Lung microvascular endothelial cell (primary cell): ENCODE measurements around the gene TRIM16. TPM values are rescaled to one million over a fixed set of nuclear protein-coding genes. Genes with fewer than 3 reads are reported as not detected.
"Not testable (repeated sequence)": the region's sequence is repeated elsewhere in the genome, so short reads cannot be mapped to it uniquely, and the experiment has no call there.

ENCODE experiments used
- DNase-seq, 2 donors: peaks; one replicate each; pipeline versions ENCODE4 v3.0.0 to v3.0.0-alpha.2; 2010; ENCODE audit warnings: low read depth in 2 of 2
- total RNA-seq: library from RNA; depleted of rRNA; stranded (reverse); fragments of >200 nt; gene quantifications from 2 replicates; pipeline ENCODE4 v1.2.1, GENCODE V29; 2014

TRIM16 gene
- total RNA-seq, 1 donor from 2014 or later: 40.9 TPM

GRCh38 chr17:15659236-15659635 is 24.9 kb downstream of the TRIM16 start:
- DNase-seq: no peak

DNA sequence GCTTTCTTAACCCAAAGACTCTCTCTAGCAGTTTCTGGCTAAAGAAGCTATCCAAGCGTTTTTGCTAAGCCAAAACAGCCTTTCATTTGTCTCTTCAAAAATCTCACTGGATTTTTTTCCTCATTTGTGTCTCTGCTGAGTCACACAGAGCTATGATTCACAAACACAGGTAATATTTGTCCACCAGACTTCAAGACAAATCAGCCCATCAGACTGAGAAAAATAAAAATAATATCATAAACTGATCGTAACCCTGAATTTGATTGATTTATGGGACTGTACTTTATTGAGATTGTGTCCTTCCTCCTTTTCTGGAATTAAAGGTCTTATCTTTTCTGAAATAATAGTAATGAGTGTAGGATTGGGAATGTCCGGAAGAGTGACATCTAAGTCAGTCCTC is 25.8 kb downstream of the TRIM16 start:
- no peak for DNase-seq

GRCh38 chr17:15657868-15658267 is 26.2 kb downstream of the TRIM16 start:
- no peak for DNase-seq

GRCh38 chr17:15654886-15655561 is 29.1 kb downstream of the TRIM16 start:
- peak in 1 of 2 donors; percentile 37 for DNase-seq

GRCh38 chr17:15654401-15654800 is 29.7 kb downstream of the TRIM16 start:
- not testable (repeated sequence) for DNase-seq

DNA sequence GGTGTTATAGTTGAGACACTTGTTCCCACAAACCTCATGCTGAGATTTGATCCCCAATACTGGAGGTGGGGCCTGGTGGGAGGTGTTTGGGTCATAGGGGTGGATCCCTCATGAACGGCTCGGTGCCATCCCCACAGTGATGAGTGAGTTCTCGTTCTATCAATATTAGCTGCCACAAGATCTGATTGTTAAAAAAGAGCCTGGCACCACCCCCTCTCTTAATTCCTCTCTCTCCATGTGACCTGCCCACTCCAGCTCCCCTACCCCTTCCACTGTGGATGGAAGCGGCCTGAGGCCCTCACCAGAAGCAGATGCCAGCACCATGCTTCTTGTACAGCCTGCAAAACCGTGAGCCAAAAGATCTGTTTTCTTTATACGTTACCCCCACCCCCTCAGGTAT is 31.2 kb downstream of the TRIM16 start:
- DNase-seq: no peak

DNA sequence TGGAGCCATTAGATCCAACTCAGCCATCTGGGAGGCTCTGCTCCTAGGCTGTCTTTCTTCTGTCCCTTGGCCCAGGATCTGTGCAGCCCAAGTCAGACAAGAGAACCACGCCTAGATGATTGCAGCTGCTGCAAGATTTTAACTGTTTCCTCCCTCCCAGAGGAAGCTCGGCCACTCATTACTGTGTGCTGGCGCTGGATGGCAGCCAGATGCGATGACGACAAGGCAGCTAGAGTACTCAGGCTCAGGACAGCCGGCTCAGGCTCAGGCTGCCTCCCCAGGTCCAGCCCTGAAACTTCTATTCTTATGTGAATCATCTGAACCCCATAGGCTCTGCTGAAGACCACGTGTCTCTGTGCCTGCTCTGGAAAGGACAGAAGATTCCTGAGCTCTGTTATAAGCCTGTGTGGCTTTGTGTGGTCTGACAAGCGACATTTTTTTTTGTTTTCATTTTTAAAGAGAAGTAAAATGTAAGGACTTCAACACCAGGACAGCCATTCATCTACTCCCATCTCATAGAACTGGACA is 32.5 kb downstream of the TRIM16 start:
- DNase-seq: peak; percentile 90 to 98

DNA sequence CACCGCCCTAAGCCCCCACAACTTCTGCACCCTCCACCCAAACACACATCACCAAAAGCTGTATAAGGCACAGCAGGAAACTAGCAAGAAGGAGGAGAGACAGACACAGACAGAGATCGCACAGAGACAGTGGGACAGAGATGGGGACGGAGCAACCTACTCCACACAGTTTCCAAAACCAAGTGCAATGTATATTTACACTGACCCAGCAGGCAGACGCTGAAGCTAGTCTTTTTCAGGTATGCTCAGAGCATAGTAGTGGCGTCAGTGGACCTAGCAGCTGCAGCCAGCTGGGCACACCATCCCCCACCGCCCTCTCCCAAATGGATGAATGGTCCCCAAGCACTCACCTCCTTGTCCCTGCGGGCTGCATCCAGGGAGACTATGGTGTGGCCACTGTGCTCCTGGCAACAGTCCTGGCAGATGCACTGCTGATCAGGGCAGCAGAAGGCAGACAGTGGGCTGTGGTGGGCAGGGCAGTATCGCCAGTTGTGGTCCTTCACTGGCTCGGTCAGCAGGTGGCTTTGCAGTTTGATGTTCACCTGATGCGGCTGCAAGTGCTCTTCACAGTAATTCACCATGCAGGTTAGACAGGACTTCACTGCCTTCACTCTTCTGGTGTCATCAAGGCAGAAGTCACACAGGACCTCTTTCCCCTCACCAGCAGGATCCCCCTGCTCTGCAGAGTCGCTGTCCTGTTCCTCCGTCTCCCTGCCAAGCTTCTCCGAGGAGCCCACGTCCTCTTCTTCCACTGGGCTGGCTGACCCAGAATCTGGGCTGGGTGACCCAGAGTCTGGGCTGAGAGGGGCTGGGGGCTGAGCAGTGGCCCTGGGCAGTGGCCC is 33.1 kb downstream of the TRIM16 start:
- peak; percentile 10 to 35 for DNase-seq

DNA sequence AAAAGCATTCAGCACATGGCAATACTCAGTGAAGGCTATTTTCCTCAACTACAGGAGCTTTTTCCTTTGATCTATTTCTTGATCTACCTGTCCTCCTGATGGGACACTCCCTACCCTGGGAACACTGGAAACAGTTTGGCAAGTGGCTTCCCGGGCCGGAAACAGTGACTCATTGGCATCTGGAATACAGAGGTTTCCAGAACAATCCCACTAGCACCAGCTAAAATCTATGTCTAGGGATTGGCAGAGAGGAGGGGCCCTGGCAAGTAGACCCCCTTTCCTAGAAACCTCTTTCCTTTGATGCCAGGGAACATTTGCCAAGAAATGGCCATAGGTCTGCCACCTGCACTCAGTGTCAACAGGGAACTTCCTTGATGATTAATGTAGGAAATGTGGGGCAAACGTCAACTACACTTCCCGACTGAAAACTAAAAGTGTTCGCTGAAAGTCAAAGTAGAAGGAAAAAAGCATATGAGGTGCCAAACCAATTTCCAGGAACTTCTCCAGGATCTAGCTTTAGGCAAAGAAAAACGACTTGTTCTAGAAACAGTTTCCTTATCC is 34.2 kb downstream of the TRIM16 start:
- peak; percentile 56 to 83 for DNase-seq

GRCh38 chr17:15648386-15648785 is 35.7 kb downstream of the TRIM16 start:
- peak in 1 of 2 donors; percentile 17 for DNase-seq

- peak; percentile 19 to 58 for DNase-seq
Observed at GRCh38 chr17:15645942-15646312, 38.2 kb downstream of the TRIM16 start.

DNA sequence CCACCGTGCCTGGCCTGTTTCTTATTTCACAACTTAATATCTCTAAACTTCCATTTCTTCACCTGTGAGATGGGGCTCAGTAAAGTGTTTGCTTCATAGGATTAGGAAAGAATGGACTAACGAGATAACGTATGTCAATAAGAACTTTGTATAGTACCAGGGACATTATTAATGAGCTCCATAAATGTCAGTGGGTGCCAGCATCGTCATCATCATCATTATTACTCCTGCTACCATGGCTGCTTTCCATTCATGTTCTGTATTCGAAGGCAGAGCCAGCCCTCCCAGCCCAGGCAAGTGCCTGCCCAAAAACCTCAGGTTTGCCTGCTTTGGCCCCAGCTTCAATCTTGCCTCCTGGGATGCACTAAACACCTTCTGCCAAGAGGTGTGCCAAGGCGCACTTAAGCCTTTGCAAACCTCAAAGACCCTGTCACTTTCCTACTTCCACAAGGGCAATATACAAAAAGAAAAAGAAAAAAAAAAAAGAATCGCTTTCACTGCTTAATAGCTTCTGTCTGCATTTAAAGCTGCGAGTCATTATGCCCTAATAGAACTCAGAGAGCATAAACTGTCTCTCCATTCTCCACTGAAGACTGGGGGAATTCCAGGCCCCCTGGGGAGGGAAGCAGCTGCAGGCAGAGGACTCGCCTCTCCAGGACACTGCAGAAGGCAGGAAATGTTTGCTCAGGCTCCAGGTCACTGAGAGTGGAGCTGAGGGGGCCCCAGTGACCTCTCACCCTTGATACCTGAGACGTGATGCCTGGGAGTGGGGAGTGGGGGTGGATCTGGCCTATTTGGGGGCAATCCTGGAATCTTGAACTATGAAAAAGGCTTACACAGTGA is 38.8 kb downstream of the TRIM16 start:
- DNase-seq: peak; percentile 46 to 78

- DNase-seq: not testable (repeated sequence)
Observed at GRCh38 chr17:15642505-15643251, 41.4 kb downstream of the TRIM16 start.

GRCh38 chr17:15642014-15642413 is 42.1 kb downstream of the TRIM16 start:
- not testable (repeated sequence) for DNase-seq

DNA sequence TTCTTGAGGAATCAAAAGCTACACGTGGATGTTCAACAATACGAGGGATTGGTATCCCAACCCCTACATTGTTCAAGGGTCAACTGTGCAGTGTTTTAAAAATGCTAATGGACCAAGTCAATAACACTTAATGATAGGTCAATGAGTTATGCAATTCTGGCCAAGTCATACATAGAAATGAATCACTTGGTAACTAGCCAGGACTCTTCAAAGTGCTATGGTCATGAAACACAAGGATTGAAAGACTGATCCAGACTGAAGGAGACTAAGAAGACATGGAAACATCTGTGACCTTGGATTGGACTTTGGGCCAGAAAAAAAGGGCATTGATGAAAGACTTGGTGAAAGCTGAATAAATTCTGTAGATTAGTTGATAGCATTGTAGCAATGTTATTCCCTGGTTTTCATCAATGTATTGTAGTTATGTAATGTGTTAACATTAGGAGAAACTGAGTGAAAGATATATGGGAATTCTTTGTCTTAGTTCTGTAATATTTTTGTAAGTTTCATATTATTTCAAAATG is 53.1 kb downstream of the TRIM16 start:
- not testable (repeated sequence) for DNase-seq

DNA sequence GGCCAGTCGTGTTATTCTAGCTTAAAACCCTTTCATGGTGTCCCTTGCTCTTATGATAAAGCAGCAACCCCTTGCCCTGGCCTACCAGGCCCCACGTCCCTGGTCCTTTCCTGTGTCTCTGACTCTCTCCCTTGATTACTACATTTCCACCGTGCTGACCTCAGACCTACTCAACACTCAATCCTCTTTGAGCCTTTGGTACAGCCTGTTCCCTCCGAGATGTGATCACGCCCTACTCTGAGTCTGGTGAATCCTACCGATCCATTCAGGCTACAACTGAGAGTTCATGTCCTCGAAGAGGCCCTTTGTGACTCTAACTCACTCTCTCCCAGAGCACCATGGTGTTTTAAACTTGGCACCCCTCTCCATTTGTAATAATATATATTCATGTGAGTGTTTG is 54.1 kb downstream of the TRIM16 start:
- not testable (repeated sequence) for DNase-seq

GRCh38 chr17:15623661-15624209 is 60.4 kb downstream of the TRIM16 start:
- DNase-seq: not testable (repeated sequence)

- DNase-seq: not testable (repeated sequence)
Observed at GRCh38 chr17:15623255-15623654, 60.9 kb downstream of the TRIM16 start.

DNA sequence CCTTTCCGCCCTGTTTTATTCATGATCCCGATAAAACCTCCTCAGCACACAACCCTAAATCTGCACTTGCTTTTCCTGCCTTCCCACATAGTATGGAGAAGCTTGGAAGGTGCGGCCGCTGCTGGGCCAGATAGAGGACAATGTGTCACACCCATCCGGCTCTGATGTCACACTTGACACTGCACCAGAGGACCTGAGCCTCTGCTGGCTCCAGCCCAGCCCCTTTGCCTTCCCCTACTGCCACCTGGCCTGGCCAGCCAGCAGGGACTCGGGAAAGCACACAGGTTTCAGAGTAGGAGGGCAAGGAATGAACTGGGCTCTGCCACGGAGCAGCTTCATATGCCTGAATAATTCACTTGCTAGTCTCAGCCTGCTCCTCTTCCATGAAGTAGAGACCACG is 62.0 kb downstream of the TRIM16 start:
- DNase-seq: not testable (repeated sequence)
